COLO829 (cell line): ENCODE results near the gene MUC20.

Source experiments
- DNase-seq: peaks from one replicate; pipeline ENCODE4 v3.0.0; 2012; ENCODE audit warnings: low spot score

Gene MUC20

GRCh38 chr3:195755791-195756676 lies 35.3 kb downstream of the MUC20 start:
- DNase-seq = no peak

- no peak for DNase-seq
Observed at GRCh38 chr3:195757438-195757770, 36.6 kb downstream of the MUC20 start.

DNA sequence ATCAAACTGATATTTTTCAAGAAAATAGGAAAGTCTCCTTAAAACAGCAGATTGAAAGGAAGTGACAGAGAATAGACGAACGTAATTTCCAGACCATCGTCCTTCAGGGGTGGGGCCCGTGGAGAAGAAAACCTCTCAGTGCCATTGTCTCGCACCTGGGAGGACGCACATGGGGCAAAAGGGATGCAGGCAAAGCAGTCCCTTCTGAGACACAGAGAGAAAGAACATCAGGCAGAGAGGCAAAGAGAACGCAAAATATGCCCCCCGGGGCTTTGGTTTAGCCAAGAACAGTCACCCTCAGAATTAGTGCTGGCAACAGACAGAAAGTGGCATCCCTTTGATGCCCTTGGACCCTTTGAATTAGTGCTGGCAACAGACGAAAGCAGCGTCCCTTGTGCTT lies 37.0 kb downstream of the MUC20 start:
- no peak for DNase-seq

- DNase-seq = no peak
Observed at GRCh38 chr3:195758721-195759353, 38.1 kb downstream of the MUC20 start.

DNA sequence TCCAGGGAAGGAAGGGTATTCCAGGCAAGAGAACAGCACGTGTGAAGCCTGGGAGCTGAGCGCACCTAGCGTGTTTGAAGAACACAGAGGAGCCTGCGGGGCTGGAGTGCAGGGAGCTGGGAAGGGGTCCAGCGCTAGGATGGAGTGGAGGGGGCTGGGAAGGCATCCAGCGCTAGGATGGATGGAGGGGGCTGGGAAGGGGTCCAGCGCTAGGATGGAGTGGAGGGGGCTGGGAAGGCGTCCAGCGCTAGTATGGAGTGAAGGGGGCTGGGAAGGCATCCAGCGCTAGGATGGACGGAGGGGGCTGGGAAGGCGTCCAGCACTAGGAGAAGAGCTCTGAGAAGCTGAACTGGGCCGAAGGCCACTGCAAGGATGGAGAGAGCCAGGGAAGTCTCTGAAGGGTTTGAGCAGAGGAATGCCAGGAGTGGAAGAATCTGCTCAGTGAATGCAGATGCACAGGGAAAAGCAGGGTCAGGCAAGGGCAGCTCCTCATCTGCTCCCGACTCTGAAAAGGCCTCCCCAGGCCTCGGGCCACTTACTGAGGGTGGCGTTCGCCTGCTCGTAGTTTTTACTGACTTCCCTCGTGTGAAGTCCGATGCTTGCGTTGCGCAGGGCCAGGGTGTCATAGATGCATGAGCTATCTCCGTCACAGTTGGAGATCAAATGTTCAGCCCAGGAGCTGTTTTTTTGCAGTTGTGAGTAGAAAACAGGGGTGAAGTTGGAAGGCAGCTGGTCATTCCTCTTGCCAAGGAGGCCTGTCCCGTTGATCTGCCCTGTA lies 39.8 kb downstream of the MUC20 start:
- DNase-seq = no peak

DNA sequence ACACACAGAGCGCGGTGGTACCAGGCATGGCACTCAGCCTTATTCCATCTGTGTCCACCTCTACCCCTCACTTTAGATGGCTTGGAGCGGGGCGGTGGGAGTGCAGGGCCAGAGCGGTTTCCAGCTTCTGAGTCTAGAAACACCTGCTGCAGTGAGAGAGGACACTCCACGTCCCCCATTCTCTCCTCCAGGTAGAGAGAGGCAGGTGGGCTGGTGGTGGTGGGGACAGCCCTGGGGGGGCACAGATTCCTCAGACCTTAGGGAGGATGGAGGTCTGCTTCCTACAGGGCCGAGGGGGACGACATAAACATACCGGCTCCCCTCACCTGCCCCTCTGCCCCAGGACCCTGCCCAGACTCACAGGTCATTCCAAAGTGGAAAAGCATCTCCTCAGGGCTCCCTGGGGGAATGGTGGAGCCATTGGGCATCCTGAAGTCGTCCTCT lies 40.4 kb downstream of the MUC20 start:
- DNase-seq = no peak

DNA sequence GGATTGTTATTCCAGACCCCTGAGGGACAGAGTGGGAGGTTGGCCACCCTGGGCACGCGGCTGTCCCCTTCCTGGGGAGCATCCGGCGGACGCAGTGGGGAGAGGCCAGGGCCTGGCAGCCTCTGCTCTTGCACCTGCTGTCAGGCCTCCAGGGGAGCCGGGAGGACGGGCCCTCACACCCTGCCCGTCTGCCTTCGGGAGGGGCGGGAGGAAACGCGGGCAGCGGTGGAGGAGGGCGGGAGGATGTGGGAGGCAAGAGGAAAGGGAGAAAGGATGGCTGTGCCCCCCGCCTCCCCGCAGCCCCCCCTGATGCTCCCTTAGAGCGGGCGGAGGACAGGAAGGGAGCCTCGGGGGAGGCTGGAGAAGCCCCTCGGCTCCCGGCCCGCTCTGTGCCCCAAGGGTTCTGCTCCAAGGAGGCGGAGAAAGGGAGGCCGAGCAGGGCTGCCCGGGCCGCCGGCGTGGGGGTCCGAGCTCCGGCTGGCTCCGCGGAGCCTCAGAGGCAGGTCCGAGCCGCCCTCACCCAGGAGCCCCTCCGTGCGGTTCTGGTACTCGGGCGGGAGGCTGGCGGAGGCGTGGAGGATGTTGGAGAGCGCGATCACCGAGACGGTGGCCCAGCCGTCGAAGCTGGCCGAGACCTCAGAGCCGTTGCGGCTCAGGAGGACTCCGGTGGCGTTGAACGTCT lies 40.9 kb downstream of the MUC20 start:
- no peak for DNase-seq

DNA sequence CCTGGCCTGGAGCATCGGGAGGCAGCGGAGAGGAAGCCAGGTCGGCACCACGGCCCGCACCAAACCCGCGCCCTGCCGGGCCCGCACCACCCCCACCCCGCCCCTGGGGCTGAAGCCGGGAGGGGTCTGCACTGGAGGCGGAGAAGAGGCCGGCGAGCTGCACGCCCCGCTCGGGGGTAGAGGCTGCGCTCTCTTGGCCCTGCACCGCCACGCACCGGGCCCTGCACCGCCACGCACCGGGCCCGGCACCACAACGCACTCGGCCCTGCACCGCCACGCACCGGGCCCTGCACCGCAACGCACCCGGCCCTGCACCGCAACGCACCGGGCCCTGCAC lies 41.4 kb downstream of the MUC20 start:
- DNase-seq = no peak

- DNase-seq = no peak
Observed at GRCh38 chr3:195762611-195763010, 41.8 kb downstream of the MUC20 start.

DNA sequence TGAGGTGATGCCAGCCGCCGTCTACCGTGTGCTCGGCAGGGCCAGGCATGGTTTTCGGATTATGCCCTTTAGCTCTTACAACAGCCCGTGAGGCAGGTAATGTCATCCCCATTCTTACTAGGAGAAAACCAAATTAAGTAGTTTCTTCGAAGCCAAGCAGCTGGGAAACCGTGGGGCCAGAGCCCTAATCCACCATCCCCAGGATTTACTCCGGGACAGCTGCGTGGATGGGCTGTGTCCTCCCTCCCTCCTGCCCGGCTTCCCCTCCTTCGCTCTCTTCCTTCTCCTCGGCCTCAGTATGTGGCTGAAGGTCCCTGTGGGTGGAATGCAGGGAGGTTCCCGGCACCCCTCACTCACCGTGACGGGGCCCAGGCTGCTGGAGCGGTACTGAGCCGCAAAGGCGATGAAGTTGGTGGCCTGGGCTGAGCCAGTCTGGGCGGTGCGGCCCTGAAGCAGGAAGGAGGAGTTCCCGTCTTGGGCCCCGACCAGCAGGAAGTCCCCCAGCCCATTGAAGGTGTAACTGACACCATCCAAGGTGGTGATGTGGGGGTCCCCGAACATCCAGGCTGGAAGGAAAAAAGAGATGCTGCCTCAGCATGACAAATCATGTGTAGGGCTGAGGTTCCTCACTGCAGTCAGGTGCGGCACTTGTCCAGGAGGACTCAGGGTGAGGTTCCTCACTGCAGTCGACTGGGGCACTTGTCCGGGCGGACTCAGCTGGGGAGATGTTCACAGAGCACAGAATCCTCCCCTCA lies 42.5 kb downstream of the MUC20 start:
- no peak for DNase-seq

GRCh38 chr3:195763843-195764825 lies 43.4 kb downstream of the MUC20 start:
- no peak for DNase-seq

DNA sequence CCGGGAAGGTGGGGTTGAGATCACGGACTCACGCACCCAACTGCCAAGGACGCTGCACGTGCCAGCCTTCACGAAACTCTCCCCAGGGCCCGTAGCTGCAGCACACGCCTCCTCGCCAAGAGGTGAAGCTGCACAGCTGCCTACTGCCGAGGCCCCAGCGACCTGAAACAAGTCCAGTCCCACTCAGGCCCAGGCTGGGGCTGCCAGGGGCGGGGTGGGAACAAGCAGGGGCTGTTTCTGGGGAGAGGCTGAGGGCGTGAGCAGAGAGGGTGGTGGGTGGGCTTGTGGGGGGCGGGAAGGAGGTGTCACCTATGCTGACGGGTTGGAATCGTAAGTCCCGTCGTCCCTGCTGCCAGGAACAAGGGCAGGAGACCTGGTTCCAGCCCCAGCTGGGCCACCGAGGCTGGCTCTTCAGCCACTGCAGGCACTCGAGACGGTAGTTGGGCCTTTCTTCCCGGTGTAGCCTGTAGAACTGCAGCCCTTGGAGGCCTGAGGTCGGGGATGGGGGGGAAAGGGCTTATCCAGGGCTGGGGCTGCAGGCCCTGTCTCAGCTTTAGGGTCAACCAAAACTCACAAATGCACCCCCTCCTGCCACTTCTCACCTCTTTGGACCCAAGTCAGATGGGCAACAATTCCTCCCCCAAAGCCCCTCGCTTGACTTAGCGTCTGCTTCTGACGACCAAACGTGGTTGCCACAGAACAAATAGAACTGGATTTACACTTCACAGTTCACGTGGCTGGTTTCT lies 44.4 kb downstream of the MUC20 start:
- no peak for DNase-seq

DNA sequence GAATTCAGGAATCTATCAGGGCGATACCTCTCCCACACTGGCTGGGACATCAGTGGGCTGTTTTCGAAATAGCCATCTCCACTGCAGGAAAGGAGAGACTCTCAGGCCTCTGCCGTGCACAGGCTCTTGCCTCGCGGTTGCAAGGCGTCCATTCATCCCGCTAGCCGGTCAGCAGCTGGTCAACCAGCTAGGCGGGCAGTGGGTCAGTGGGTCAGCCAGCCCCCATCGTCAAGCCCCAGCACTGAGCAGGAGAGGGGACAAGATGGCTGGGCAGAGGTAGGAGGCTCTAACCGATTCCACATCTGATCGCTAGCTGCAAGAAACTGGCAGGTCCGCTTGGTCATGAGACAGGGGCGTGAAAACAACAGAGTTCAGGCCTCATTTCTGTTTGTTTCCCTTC lies 45.9 kb downstream of the MUC20 start:
- DNase-seq = no peak

DNA sequence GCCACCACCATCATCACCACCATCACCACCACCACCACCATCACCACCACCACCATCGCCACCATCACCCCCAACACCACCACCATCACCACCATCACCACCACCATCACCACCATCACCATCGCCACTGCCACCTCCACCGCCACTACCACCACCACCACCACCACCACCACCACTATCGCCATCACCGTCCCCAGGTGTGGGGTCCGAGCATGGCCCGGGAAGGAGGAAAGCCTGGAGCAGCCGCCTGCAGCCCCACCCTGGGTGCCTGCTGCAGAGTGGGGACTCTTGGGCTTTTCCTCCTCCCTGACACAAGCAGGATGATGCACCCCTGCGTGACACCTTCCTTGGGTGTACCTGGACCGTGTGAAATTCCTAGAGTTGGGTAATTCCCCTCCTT lies 47.0 kb downstream of the MUC20 start:
- DNase-seq = no peak

DNA sequence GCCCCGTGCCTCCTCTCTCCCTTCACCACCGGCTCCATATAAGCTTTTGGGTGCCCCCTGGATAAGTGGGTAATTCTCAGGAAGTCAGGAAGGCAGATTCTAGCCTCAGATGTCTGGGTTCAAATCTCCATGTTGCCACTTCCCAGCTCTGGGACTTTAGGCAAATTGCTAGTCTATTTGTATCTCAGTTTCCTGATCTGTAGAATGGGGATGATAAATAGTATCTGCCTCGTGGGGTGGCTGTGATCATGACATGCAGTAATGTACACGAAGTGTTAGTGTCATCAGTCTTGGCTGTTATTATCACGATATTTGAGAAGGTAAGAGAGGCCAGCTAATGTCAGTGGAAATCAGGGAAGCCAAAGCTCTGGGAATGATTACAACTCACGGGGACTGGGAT lies 47.6 kb downstream of the MUC20 start:
- DNase-seq = no peak

DNA sequence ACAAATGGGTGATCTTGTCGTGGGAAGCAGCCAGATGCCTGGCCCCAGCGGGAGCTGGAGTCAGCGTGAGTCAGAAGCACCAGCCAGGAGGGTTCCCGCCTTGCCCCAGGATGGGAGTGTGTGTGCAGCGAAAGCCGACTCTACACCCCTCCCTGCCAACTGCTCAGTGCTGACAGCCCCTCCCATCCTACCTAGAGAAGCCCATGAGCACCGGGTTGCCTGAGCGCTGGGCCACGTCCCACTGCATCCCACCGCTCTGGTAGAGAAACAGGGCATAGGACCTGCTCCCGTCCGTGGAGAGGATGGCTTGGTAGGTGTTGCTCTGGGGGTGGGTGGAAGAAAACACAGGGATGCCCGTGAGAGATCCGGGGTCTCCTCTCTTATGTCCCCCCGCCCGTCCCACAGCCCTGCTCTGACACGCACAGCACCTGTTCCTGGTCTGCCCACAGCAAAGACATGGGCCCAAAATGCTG lies 48.1 kb downstream of the MUC20 start:
- DNase-seq = no peak

GRCh38 chr3:195769551-195769950 lies 48.8 kb downstream of the MUC20 start:
- no peak for DNase-seq

- no peak for DNase-seq
Observed at GRCh38 chr3:195770081-195770840, 49.5 kb downstream of the MUC20 start.
